ENCODE results near the gene AKAP5. TPM values are rescaled to one million over a fixed set of nuclear protein-coding genes. Genes with fewer than 3 reads are reported as not detected.

The AKAP5 gene
- polyA plus RNA-seq, 1 donor (not counting 4 experiments of a cell fraction or from before 2014, with no cell fraction given) = 0.08 TPM

DNA sequence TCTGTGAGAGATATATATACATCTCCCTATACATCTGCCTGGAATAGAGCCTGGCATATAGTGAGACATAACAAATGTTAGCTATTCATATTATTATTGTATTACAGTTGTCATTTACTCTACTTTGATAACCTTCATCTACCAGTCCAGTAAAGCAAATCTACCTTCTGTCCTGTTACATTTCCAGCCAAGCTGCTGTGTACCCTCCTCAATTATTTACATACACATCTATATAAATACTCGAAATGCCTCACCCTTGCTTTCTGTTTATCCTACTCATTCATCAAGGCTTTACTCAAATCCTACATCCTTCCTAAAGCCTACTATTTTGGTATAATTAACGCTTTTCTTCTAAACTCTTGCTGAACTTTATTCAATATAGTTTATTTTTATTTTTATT, 48.0 kb downstream of the AKAP5 start:
- peaks cover 0 to 3% of the 10 kb centered on the region in 2 experiments for H3K36me3 ChIP-seq (ENCODE audit: control insufficient read depth in 2 of 2, extremely low read depth in 1 of 2, insufficient read depth in 2 of 2, low read length in 2 of 2)
- peaks cover 92% of the 10 kb centered on the region for H3K79me2 ChIP-seq (ENCODE audit: control insufficient read depth, insufficient read depth, low read length)
- no peaks in the 10 kb centered on the region for H3K27me3 ChIP-seq (ENCODE audit: control insufficient read depth, extremely low read depth, insufficient read depth, low read length)
- H3K27ac ChIP-seq (ENCODE audit: control insufficient read depth, insufficient read depth, low read length) = no peak overlapping the region
- no peaks in the 10 kb centered on the region for H3K9me1 ChIP-seq (ENCODE audit: control insufficient read depth, extremely low read depth, insufficient read depth, low read length)
- H2AFZ ChIP-seq (ENCODE audit: control insufficient read depth, low read length) = no peak overlapping the region
- no peak for TF ChIP-seq EZH2 (IDR thresholded peaks at IDR 0.05; ENCODE audit: low read length)
- TF ChIP-seq, protein P1, sequence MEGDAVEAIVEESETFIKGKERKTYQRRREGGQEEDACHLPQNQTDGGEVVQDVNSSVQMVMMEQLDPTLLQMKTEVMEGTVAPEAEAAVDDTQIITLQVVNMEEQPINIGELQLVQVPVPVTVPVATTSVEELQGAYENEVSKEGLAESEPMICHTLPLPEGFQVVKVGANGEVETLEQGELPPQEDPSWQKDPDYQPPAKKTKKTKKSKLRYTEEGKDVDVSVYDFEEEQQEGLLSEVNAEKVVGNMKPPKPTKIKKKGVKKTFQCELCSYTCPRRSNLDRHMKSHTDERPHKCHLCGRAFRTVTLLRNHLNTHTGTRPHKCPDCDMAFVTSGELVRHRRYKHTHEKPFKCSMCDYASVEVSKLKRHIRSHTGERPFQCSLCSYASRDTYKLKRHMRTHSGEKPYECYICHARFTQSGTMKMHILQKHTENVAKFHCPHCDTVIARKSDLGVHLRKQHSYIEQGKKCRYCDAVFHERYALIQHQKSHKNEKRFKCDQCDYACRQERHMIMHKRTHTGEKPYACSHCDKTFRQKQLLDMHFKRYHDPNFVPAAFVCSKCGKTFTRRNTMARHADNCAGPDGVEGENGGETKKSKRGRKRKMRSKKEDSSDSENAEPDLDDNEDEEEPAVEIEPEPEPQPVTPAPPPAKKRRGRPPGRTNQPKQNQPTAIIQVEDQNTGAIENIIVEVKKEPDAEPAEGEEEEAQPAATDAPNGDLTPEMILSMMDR (optimal IDR thresholded peaks at IDR 0.05 in 1 of 3, IDR thresholded peaks at IDR 0.05 in 1 of 3, conservative IDR thresholded peaks at IDR 0.05 in 1 of 3; ENCODE audit: extremely low read depth in 1 of 3, insufficient read depth in 2 of 3, low read length in 3 of 3) = no peak
- peaks cover 26% of the 10 kb centered on the region for H3K4me1 ChIP-seq (ENCODE audit: control insufficient read depth, extremely low read depth, insufficient read depth, low read length)
- no peak for FAIRE-seq
- peaks cover 12% of the 10 kb centered on the region for H4K20me1 ChIP-seq (ENCODE audit: control insufficient read depth, extremely low read depth, insufficient read depth, low read length)
- no peak overlapping the region for H3K4me2 ChIP-seq (ENCODE audit: control insufficient read depth, extremely low read depth, insufficient read depth, low read depth, low read length)
- H3K4me3 ChIP-seq (ENCODE audit: control insufficient read depth in 2 of 3, extremely low read depth in 1 of 3, insufficient read depth in 2 of 3, low read depth in 1 of 3, low read length in 3 of 3) = no peak overlapping the region
- no peak overlapping the region for H3K9ac ChIP-seq (ENCODE audit: control insufficient read depth, extremely low read depth, insufficient read depth, low read length)
- DNase-seq (ENCODE audit: low read depth, low spot score) = no peak
- no peaks in the 10 kb centered on the region for H3K9me3 ChIP-seq (ENCODE audit: control insufficient read depth, low read depth, low read length)
- dilution Hi-C loops (cut with MboI; ENCODE audit: extremely low pct_ligation_motif_present, low sequenced_read_pairs) = no loop called here

DNA sequence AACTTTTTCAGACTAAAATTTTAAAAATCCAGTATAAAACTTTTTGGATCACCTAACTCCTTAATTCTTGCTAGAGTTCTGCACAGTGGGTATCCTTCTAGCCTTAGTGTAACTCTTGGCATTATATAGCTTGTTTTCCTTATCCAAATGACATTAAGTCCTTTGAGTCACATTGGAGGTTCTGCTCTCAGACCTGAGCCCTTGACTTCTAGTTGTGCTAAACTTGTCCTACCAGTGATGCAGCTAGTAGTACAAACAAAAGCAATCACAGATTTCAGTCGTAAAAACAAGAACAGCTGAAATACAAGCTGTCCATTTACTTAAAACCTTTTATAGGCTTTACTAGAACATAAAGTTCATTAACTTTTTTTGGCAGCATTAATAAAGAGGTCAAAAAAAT, 49.8 kb downstream of the AKAP5 start:
- peaks cover 12% of the 10 kb centered on the region for H4K20me1 ChIP-seq (ENCODE audit: control insufficient read depth, extremely low read depth, insufficient read depth, low read length)
- no peak for DNase-seq (ENCODE audit: low read depth, low spot score)
- no peak overlapping the region for H3K4me2 ChIP-seq (ENCODE audit: control insufficient read depth, extremely low read depth, insufficient read depth, low read depth, low read length)
- H2AFZ ChIP-seq (ENCODE audit: control insufficient read depth, low read length) = no peak overlapping the region
- H3K36me3 ChIP-seq (ENCODE audit: control insufficient read depth in 2 of 2, extremely low read depth in 1 of 2, insufficient read depth in 2 of 2, low read length in 2 of 2) = peaks cover 0 to 3% of the 10 kb centered on the region in 2 experiments
- H3K27me3 ChIP-seq (ENCODE audit: control insufficient read depth, extremely low read depth, insufficient read depth, low read length) = no peaks in the 10 kb centered on the region
- no peaks in the 10 kb centered on the region for H3K9me3 ChIP-seq (ENCODE audit: control insufficient read depth, low read depth, low read length)
- no peak overlapping the region for H3K9ac ChIP-seq (ENCODE audit: control insufficient read depth, extremely low read depth, insufficient read depth, low read length)
- H3K4me3 ChIP-seq (ENCODE audit: control insufficient read depth in 2 of 3, extremely low read depth in 1 of 3, insufficient read depth in 2 of 3, low read depth in 1 of 3, low read length in 3 of 3) = no peak overlapping the region
- TF ChIP-seq EZH2 (IDR thresholded peaks at IDR 0.05; ENCODE audit: low read length) = no peak
- TF ChIP-seq, protein P1 (optimal IDR thresholded peaks at IDR 0.05 in 1 of 3, IDR thresholded peaks at IDR 0.05 in 1 of 3, conservative IDR thresholded peaks at IDR 0.05 in 1 of 3; ENCODE audit: extremely low read depth in 1 of 3, insufficient read depth in 2 of 3, low read length in 3 of 3) = no peak
- no peak for FAIRE-seq
- peaks cover 91% of the 10 kb centered on the region for H3K79me2 ChIP-seq (ENCODE audit: control insufficient read depth, insufficient read depth, low read length)
- dilution Hi-C loops (cut with MboI; ENCODE audit: extremely low pct_ligation_motif_present, low sequenced_read_pairs) = no loop called here
- H3K27ac ChIP-seq (ENCODE audit: control insufficient read depth, insufficient read depth, low read length) = no peak overlapping the region
- H3K9me1 ChIP-seq (ENCODE audit: control insufficient read depth, extremely low read depth, insufficient read depth, low read length) = no peaks in the 10 kb centered on the region
- H3K4me1 ChIP-seq (ENCODE audit: control insufficient read depth, extremely low read depth, insufficient read depth, low read length) = peaks cover 13% of the 10 kb centered on the region

Measured in keratinocyte (primary cell).